Stomach (tissue), 9 donors: Measurements from ENCODE around the gene PCDH9. TPM values are rescaled to one million over a fixed set of nuclear protein-coding genes. Genes with fewer than 3 reads are reported as not detected.

Experiments used
- DNase-seq, 2 donors: peaks; one replicate each; pipeline versions ENCODE4 v3.0.0 to v3.0.0-alpha.2; 2013 to 2019
- H3K27ac ChIP-seq, 5 donors: fragments of 200-600 bp in 4 of 5; sonication (generic) in 4 of 5; one replicate each; pipeline ENCODE4 v1.5.1; 2013 to 2019; ENCODE audit warnings: mild to moderate bottlenecking in 1 of 5, moderate library complexity in 1 of 5
- H3K27me3 ChIP-seq, 3 donors: fragments of 200-600 bp; sonication (generic); one replicate each; pipeline ENCODE4 v1.5.1; 2017 to 2019; ENCODE audit warnings: mixed run types in 1 of 3
- H3K36me3 ChIP-seq, 4 donors: fragments of 200-600 bp; sonication (generic); 1 replicate in 3 of 4; 2 replicates in 1 of 4; pipeline ENCODE4 v1.5.1; 2016 to 2019
- H3K4me1 ChIP-seq, 4 donors: fragments of 200-600 bp; sonication (generic); one replicate each; pipeline ENCODE4 v1.5.1; 2016 to 2019
- H3K4me3 ChIP-seq, 4 donors: fragments of 200-600 bp; sonication (generic) in 3 of 4; one replicate each; pipeline ENCODE4 v1.5.1; 2016 to 2019; ENCODE audit warnings: mild to moderate bottlenecking in 1 of 4
- H3K9me3 ChIP-seq, 4 donors: fragments of 200-600 bp; sonication (generic); one replicate each; pipeline ENCODE4 v1.5.1; 2016 to 2019
- EP300 ChIP-seq: sonication (generic); formaldehyde crosslinking; IDR thresholded peaks from one replicate; pipeline ENCODE4 v1.6.1; 2017; ENCODE audit warnings: antibody characterized with exemption
- POLR2A ChIP-seq, 4 donors: fragments of 450-650 bp; IDR thresholded peaks; one replicate each; pipeline ENCODE4 v1.6.1; 2016; ENCODE audit warnings: antibody characterized with exemption in 4 of 4, control low read depth in 2 of 4, mild to moderate bottlenecking in 1 of 4, moderate library complexity in 1 of 4
- POLR2AphosphoS5 ChIP-seq, 3 donors: sonication (generic); formaldehyde crosslinking; IDR thresholded peaks; one replicate each; pipeline ENCODE4 v1.6.1; 2016; ENCODE audit warnings: antibody characterized with exemption in 3 of 3
- WGBS, 5 donors: extraction: QIAGEN DNeasy Blood & Tissue Kit in 3 of 5; methylation state at CpG; one replicate each; pipeline versions ENCODE4 v1.1.5 to v1.1.7; 2013 to 2018; 5-methylcytosine and 5-hydroxymethylcytosine counted together
- intact Hi-C: fragments of 100-400 bp; cut with DNase I; formaldehyde crosslinking; loops from one replicate; pipeline ENCODE4 v1.15.1; 2023; ENCODE audit warnings: low total_unique reads
- polyA plus RNA-seq, 3 donors: library from polyadenylated mRNA; stranded (reverse); fragments of 200-250 nt; gene quantifications; one replicate each; pipeline ENCODE4 v1.2.3, GENCODE V29; 2013
- total RNA-seq, 5 donors: library from RNA; depleted of rRNA; stranded (reverse); fragments of >200 nt; gene quantifications; one replicate each; pipeline versions ENCODE4 v1.1.0 to v1.2.3, GENCODE V29; 2014 to 2016
- TF ChIP-seq, protein P1 (sequence below), 7 experiments: fragments of 450-650 bp in 4 of 7; fragments of 200-600 bp in 3 of 7; sonication (generic) in 3 of 7; IDR thresholded peaks; one replicate each; pipeline ENCODE4 v1.5.1; 2016 to 2019; ENCODE audit warnings: antibody characterized with exemption in 7 of 7, control low read depth in 2 of 7, mild to moderate bottlenecking in 1 of 7
- donor health status: healthy with polysubstance abuse.
- donor health status: Bipolar disorder and iron deficiency.
- donor health status: healthy.

PCDH9 gene
- total and polyA plus RNA-seq, 8 donors = 0.40 to 36.2 (median 3.7) TPM

GRCh38 chr13:67155898-67156722 lies 74.0 kb downstream of the PCDH9 start:
- Histone ChIP-seq H3K4me3 (no peak overlapping the region), H3K27me3 (no peaks in the 10 kb centered on the region), H3K27ac (no peak overlapping the region), H3K4me1 (peaks cover 0 to 3% (median 0%) of the 10 kb centered on the region in 4 donors), H3K36me3 (no peaks in the 10 kb centered on the region), H3K9me3 (no peaks in the 10 kb centered on the region)
- intact Hi-C loops = no loop called here
- TF ChIP-seq EP300 = no peak
- WGBS, 5 donors = 81 to 85% (median 84%) methylated on average over 24 of the region's 24 CpGs
- no peak for DNase-seq

GRCh38 chr13:67152085-67152484 lies 78.1 kb downstream of the PCDH9 start:
- 70 to 85% (median 81%) methylated on average over 2 of the region's 2 CpGs for WGBS, 5 donors

GRCh38 chr13:67151652-67152051 lies 78.5 kb downstream of the PCDH9 start:
- DNase-seq = no peak
- no peak overlapping the region for H3K27ac ChIP-seq
- no peaks in the 10 kb centered on the region for H3K36me3 ChIP-seq
- H3K9me3 ChIP-seq = no peaks in the 10 kb centered on the region
- no peak for TF ChIP-seq POLR2AphosphoS5 (IDR thresholded peaks at IDR 0.05)
- TF ChIP-seq, protein P1, sequence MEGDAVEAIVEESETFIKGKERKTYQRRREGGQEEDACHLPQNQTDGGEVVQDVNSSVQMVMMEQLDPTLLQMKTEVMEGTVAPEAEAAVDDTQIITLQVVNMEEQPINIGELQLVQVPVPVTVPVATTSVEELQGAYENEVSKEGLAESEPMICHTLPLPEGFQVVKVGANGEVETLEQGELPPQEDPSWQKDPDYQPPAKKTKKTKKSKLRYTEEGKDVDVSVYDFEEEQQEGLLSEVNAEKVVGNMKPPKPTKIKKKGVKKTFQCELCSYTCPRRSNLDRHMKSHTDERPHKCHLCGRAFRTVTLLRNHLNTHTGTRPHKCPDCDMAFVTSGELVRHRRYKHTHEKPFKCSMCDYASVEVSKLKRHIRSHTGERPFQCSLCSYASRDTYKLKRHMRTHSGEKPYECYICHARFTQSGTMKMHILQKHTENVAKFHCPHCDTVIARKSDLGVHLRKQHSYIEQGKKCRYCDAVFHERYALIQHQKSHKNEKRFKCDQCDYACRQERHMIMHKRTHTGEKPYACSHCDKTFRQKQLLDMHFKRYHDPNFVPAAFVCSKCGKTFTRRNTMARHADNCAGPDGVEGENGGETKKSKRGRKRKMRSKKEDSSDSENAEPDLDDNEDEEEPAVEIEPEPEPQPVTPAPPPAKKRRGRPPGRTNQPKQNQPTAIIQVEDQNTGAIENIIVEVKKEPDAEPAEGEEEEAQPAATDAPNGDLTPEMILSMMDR (IDR thresholded peaks at IDR 0.05) = no peak
- no peak for TF ChIP-seq EP300
- TF ChIP-seq POLR2A (IDR thresholded peaks at IDR 0.05) = no peak
- peaks cover 0 to 18% (median 12%) of the 10 kb centered on the region in 4 donors for H3K4me1 ChIP-seq
- no peak overlapping the region for H3K4me3 ChIP-seq
- H3K27me3 ChIP-seq = no peaks in the 10 kb centered on the region
- intact Hi-C loops = no loop called here

More at GRCh38 chr13:67152085-67152484, 78.1 kb downstream of the PCDH9 start:
- TF ChIP-seq, protein P1 (IDR thresholded peaks at IDR 0.05) = no peak
- TF ChIP-seq POLR2A (IDR thresholded peaks at IDR 0.05) (no peak), EP300 (no peak), POLR2AphosphoS5 (IDR thresholded peaks at IDR 0.05) (no peak)
- no peak for DNase-seq
- Histone ChIP-seq H3K36me3 (no peaks in the 10 kb centered on the region), H3K27me3 (no peaks in the 10 kb centered on the region), H3K9me3 (no peaks in the 10 kb centered on the region), H3K4me1 (peaks cover 0 to 14% (median 11%) of the 10 kb centered on the region in 4 donors), H3K4me3 (no peak overlapping the region), H3K27ac (no peak overlapping the region)
- intact Hi-C loops = no loop called here

DNA sequence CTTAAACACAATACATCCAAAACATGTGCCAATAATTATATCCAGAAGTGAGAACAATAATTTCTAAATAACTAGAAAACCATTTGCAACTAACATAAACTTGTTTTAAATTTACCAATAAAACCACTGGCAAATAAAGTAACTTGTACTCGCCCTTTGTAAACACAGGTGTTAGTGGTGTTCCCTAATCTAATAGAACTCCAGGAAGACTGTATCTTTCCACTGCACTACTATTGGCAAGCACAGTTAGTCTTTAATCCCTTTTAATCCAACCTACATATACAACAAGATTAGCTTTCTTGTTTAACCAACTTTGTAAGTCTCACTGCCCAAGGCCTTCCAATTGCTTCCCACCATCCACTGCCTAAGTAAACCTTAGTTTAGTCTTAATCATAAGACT lies 79.5 kb downstream of the PCDH9 start:
- no peak for DNase-seq
- Histone ChIP-seq H3K36me3 (no peaks in the 10 kb centered on the region), H3K27me3 (no peaks in the 10 kb centered on the region), H3K27ac (no peak overlapping the region), H3K4me1 (peaks cover 0 to 18% (median 12%) of the 10 kb centered on the region in 4 donors), H3K4me3 (no peak overlapping the region), H3K9me3 (no peaks in the 10 kb centered on the region)
- intact Hi-C loops = no loop called here
- WGBS, 5 donors = 26 to 54% (median 33%) methylated on average over 1 of the region's 1 CpG
- TF ChIP-seq POLR2A (IDR thresholded peaks at IDR 0.05) = no peak
- TF ChIP-seq EP300 = no peak
- TF ChIP-seq POLR2AphosphoS5 (IDR thresholded peaks at IDR 0.05) = peak in 1 of 3 donors; percentile 9

- H3K36me3 ChIP-seq = no peaks in the 10 kb centered on the region
- whole genome bisulfite sequencing, 5 donors = 66 to 81% (median 78%) methylated on average over 2 of the region's 2 CpGs
Observed at GRCh38 chr13:67148161-67148571, 82.0 kb downstream of the PCDH9 start.

More at GRCh38 chr13:67148161-67148571, 82.0 kb downstream of the PCDH9 start:
- Histone ChIP-seq H3K27me3 (no peaks in the 10 kb centered on the region), H3K27ac (no peak overlapping the region), H3K9me3 (no peaks in the 10 kb centered on the region), H3K4me3 (no peak overlapping the region), H3K4me1 (peaks cover 0 to 19% (median 15%) of the 10 kb centered on the region in 4 donors)
- peak in 1 of 2 donors; percentile 20 for DNase-seq
- intact Hi-C loops = no loop called here
- no peak for TF ChIP-seq POLR2AphosphoS5 (IDR thresholded peaks at IDR 0.05)
- no peak for TF ChIP-seq POLR2A (IDR thresholded peaks at IDR 0.05)
- TF ChIP-seq, protein P1 (IDR thresholded peaks at IDR 0.05) = no peak
- no peak for TF ChIP-seq EP300
